Measurements from ENCODE around the gene BARHL1. TPM values are rescaled to one million over a fixed set of nuclear protein-coding genes. Genes with fewer than 3 reads are reported as not detected.

BARHL1 gene
- not detected for total RNA-seq
- long read RNA-seq, result 0 reads

DNA sequence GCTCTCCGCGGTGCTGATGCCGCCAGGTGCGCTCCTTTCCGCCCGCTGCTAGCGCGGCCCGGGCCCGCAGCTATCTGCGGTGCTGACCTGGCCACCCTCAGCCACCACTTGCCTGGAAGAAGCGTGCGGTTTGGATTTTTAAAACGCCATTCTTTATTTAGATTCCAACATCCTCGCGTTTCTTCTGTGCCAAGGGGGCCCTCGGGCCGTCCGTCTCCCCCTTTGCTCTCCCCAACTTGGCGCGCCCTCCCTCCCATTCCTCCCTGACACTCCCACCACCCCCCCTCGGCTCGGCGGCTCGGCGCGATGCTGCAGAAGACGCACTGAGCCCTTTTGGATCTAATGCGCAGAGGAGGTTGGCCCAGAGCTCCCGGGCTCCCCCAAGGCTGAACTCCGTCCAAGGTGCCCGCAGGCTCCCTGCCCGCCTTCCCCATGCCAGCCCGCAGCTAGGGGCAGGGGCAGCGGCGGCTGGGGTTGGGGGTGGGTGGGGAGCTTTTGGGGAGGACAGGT is at the start of gene BARHL1:
Gene BARHL1 (plus strand): TSS at position 331 of the 510 bp plus-strand sequence. CDS start 192 bp downstream, outside the sequence.
- intact Hi-C loops (cut with DNase I), result no loop called here
- DNase-seq (ENCODE audit: missing footprints), result no peak
- peak; percentile 4 for ATAC-seq

DNA sequence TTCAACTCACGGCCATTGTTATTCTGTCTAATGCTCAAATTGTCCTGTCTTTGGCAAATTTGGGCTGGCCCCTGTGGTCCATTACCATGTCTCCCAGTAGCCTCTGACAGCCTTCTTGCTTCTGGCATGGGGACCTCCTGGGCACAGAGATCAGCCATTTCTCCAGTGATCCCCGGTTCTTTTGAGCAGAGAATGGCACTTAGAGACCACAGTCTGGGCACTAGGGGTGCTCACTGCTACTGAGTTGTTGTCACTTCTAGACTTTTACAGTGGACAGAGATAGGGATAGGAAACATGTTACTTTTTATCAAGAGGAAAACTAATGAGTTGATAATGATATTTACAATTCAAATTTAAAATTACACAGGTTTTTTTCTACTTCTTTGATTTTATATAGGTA is 47.6 kb upstream of the BARHL1 start:
- no peak for DNase-seq (ENCODE audit: missing footprints)
- intact Hi-C loops (cut with DNase I), result no loop called here
- ATAC-seq, result no peak

DNA sequence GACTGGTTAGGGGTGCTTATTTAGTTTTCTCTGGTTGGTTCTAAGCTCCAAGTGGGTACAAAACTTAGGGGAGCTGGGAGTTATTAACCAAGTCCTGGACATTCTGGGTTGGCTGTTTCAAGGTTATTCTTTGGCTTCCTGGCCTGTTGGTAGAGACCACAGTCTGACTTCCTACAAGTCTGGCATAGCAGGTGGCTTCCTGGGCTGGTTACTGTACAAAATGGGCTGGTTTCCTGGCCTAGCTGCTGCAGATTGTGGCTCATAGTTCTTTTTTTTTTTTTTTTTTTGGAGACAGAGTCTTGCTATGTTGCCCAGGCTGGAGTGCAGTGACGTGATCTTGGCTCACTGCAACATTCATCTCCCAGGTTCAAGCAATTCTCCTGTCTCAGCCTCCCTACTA is 46.3 kb upstream of the BARHL1 start:
- no peak for ATAC-seq
- DNase-seq (ENCODE audit: missing footprints), result no peak
- intact Hi-C loops (cut with DNase I), result no loop called here

DNA sequence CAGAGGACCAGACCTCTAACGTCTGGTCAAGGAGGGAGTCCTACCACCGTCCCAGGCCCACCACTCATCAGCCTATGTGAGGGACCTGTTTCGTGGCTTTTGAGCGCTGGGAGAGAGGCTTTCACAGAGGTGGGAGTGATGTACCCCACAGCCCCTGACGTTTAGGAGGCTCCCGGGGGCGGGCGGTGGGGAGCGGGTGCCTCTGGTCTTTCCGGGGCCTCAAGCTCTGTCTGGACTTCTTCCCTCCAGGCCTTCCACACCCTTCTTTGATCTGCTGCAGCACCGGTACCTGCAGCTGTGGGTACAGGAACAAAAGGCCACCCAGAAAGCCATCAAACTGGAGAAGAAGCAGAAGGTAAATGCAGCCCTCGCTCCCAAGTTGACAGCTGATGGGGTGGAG is 45.1 kb upstream of the BARHL1 start:
- DNase-seq (ENCODE audit: missing footprints), result no peak
- intact Hi-C loops (cut with DNase I), result no loop called here
- no peak for ATAC-seq

DNA sequence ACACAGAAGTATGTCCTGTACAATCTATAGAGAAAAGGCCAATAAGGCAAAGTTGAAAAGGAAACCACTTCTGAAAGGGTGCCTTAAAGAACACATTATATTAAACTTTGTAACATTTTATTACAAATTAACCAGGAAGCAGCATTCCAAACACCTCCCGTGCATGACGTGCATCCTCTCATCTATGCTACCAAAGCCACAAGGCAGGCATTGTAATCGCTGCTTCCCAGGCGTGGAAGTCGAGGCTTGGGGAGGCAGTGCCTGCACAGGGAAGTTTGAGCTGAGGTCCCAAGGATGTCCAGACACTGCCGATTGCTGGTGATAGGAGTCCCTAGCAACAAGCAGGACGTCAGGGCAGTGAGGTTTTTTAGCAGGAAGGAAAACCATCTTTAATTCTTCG is 44.3 kb upstream of the BARHL1 start:
- DNase-seq (ENCODE audit: missing footprints) (no peak), ATAC-seq (no peak)
- intact Hi-C loops (cut with DNase I), result no loop called here

DNA sequence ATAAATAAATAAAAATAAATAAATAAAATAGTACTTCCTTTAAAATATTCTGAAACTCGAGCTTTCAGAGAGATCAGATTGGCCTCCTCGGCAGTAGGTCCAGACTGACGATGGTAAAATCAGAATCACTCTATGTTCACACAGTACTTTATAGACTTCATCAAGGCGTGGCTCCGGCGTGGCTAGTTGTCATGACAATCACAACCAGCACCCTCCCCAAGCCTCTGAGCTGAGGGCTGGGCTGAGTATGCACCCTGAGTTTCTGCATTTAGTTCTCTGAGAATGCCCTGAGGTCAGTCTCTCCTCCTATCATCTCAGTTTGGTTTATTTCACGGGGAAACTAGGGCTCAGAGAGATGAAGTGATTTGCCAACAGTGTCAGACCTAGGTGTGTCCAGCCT is 43.3 kb upstream of the BARHL1 start:
- DNase-seq (ENCODE audit: missing footprints) (no peak), ATAC-seq (no peak)
- intact Hi-C loops (cut with DNase I), result no loop called here

- ATAC-seq, result no peak
- intact Hi-C loops (cut with DNase I), result no loop called here
Observed at GRCh38 chr9:132541051-132541450, 41.4 kb upstream of the BARHL1 start.

GRCh38 chr9:132541870-132542830 is 40.3 kb upstream of the BARHL1 start:
- DNase-seq (ENCODE audit: missing footprints) (no peak), ATAC-seq (no peak)
- intact Hi-C loops (cut with DNase I), result no loop called here

More at GRCh38 chr9:132541051-132541450, 41.4 kb upstream of the BARHL1 start:
- DNase-seq (ENCODE audit: missing footprints), result no peak

DNA sequence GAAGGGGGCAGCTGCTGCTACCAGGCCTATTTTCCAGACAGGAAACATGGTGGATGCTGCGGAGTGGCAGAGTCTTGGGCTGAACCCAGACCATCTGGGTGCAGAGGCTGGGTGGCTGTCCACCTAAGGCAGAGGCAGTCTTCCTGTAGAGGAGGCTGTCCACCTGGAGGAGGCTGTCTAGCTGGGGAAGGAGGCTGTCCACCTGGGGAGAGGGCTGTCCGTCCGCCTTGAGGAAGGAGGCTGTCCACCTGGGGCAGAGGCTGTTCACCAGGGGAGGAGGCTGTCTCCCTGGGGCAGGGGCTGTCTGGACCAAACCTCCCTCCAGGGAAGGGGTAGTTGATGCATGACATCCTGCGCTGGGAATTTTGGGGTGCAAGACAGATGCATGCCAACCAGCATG is 39.2 kb upstream of the BARHL1 start:
- DNase-seq (ENCODE audit: missing footprints), result no peak
- intact Hi-C loops (cut with DNase I), result no loop called here
- ATAC-seq, result no peak

GRCh38 chr9:132543960-132544359 is 38.4 kb upstream of the BARHL1 start:
- ATAC-seq (no peak), DNase-seq (ENCODE audit: missing footprints) (no peak)
- intact Hi-C loops (cut with DNase I), result no loop called here

DNA sequence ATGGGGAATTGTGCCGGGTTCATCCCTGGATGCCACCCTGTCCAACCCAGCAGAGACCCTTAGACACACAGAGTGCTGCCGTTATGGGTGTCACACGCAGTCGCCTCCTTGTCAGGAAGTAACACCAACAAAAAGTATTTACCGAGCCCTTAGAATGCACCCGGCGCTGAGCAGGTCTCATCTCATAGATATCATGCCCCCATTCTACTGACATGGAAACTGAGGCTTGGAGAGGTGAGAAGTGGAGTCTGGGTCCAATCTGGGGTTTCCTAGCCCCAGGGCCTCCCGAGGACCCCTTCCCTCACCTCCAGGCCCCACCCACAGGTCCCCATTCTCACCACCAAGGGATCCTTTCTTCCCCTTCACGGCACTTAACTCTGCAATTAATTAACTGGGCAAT is 36.8 kb upstream of the BARHL1 start:
- DNase-seq (ENCODE audit: missing footprints) (no peak), ATAC-seq (no peak)
- intact Hi-C loops (cut with DNase I), result no loop called here

DNA sequence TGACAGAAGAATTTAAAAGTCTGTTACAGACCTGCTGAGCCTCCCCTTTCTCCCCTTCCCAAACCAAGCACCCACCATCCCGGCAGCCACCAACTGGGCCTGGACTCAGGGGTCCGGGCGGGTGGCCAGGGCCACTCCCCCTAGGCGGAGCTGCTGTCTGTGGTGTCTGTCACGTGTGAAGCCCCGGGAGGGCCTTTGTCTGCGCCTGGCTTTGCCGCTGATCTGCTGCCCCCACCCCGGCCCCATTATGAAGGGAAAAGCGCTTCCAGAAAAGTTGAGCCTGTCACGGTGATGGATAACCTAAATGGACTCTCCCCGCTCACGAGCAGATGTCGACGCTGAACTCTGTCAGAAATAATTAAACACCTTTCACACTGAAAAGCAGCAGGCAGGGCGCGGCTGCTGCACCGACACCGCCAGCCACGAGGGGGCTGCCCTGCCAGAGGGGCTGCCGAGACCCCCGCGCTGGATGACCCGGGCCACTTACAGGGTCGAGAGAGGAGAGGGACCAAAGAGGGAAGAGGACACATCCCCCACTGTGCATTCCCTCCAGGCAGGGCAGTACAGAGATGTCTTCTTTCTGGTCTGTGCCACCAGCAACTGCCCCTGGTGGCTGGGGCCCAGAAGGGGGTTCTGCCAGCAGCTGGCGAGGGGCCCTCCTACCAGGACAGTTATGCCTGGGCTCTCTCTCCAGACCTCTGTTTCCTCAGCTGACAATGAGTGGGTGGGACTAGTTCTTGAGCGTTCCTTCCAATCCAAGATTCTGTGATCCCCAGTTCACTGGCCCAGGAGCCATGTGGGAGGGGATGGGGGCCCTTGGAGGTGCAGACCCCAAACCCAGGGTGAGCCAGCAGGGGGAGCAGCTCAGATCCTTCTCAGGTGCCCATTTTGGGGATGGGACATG is 36.0 kb upstream of the BARHL1 start:
- no peak for DNase-seq (ENCODE audit: missing footprints)
- peak; percentile 59 for ATAC-seq
- intact Hi-C loops (cut with DNase I), result no loop called here

GRCh38 chr9:132547052-132547431 is 35.4 kb upstream of the BARHL1 start:
- DNase-seq (ENCODE audit: missing footprints) (no peak), ATAC-seq (no peak)
- intact Hi-C loops (cut with DNase I), result no loop called here

DNA sequence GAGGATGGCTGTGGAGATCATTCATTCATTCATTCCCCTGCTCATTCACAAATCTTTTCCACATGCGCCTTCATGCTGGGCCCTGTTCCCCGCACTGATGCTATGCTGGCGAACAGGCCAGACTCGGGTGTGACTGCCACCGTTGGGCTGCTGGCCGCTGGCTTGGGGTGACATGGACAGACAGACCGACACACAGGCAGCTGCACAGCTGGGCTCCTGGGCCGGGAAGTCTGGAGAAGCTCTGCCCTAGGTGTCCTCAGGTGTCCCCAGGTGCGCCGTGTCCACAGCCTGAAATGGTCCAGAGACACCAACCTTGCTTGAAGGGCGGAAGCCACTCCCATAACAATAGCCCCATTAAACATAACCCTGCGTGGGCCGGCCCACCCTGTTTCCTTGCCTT is 35.0 kb upstream of the BARHL1 start:
- intact Hi-C loops (cut with DNase I), result no loop called here
- no peak for DNase-seq (ENCODE audit: missing footprints)

DNA sequence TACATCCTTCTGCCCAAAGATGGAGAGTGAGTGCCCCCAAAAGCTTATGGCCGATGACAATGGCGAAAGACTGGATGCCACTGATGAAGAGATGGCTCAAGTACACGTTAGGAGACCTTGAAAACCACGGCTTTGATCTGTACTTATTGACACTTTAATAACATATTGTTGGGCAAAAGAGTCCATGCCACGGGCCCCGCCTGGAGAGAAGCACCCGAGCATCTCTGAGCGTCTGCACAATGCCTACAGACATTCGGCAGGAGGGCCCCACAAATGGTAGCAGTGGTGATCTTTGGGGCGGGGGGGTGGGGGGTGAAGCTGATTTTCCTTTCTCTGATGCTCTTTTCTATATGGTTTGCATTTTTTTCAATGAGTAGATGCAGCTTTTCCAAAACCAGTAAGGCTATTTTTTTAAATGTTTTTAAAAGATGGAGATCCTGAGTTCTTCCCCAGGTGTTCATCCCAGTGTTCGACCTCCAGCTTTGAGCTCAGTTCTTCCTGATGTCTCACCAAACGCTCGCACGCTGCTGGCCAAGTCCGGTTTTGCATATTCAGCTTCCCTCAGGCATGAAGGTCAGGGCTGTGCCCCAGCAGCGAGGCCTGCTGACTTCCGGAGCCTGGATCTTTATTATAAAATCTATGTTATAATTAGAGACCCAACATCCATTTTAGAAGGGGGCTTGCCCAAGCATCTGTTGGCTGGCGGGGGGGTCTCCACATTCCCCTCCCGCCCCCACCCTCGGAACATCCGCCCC is 34.3 kb upstream of the BARHL1 start:
- intact Hi-C loops (cut with DNase I), result no loop called here
- DNase-seq (ENCODE audit: missing footprints) (no peak), ATAC-seq (no peak)

More for the DNA sequence above, 35.0 kb upstream of the BARHL1 start:
- ATAC-seq, result no peak

DNA sequence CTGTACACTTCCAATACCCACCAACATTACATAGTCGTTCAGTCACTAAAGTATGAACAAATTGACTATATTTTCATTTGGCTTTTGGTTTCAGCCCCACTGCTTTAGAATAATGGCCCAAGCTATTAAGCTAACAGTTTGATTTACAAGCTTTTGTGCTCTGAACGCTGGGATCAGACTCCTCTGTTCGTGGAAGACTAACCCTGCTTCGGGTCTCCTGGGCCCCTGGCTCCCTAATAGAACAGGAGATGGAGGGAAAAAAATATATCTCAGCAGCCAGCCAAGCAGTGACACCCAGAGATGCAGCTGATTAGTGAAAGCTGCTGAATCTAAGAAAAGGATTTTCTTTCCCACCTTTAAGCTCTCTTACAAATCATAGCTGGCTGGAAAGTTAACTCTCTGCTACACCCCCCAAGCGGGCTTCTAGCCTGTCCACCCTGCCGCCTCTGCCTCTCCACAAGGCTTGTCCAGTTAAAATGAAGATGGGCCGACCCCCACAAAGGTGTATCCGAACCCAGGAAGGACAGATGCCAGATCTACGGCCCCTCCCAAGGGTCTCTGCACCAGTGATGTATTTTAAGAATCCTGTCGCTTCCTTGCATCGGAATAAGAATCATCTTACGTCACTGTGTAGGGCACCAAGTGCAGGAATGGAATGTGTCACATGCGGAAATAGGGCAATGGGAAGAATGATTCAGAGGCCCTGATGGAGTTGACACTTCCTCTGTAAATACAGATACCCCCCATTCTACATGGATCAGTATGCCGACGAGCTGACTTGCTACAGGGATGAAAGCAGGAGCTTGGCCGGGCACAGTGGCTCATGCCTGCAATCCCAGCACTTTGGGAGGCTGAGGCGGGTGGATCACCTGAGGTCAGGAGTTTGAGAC is 33.4 kb upstream of the BARHL1 start:
- DNase-seq (ENCODE audit: missing footprints), result no peak
- no peak for ATAC-seq
- intact Hi-C loops (cut with DNase I), result no loop called here

DNA sequence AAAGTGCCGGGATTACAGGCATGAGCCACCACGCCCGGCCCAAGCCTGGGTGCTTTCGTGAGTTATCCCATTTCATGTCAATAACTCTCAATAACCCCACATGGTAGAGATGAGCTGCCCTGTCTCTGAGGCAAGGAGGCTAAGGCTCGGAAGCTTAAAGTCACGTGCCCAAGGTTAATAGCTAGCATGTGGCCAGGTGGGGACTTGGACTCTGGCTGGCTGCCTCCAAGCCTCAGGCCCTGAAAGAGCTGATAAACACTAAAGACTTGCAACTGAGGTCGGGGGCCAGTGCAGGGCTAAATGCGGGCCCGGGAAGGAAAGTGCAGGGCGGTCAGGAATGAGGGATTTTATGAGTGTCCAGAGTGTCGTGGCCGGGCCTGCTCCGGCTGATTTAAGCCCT is 30.9 kb upstream of the BARHL1 start:
- no peak for ATAC-seq
- intact Hi-C loops (cut with DNase I), result no loop called here
- DNase-seq (ENCODE audit: missing footprints), result no peak

DNA sequence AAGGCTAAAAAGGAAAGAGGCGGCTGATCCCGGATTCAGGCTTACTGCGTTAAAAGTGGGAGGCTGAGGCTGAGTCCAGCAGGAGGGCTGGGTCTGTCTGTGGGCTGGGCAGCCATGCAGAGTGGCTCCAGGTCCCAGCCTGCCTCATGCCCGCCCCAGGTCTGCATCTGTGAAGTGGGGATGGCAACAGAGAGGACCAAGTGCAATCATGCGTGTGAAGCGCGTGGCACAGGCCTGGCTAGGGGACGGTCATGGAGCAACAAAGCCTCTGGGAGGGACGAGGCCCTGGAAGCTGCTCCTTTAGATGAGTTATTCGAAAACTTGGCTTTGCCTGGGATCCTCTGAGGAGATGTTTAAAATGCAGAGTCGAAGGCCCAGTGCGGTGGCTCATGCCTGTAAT is 30.4 kb upstream of the BARHL1 start:
- no peak for ATAC-seq
- intact Hi-C loops (cut with DNase I), result no loop called here
- DNase-seq (ENCODE audit: missing footprints), result no peak
